ENCODE data around the gene CD59.
"Not testable (repeated sequence)": the region's sequence is repeated elsewhere in the genome, so short reads cannot be mapped to it uniquely, and the experiment has no call there.

Gene CD59

DNA sequence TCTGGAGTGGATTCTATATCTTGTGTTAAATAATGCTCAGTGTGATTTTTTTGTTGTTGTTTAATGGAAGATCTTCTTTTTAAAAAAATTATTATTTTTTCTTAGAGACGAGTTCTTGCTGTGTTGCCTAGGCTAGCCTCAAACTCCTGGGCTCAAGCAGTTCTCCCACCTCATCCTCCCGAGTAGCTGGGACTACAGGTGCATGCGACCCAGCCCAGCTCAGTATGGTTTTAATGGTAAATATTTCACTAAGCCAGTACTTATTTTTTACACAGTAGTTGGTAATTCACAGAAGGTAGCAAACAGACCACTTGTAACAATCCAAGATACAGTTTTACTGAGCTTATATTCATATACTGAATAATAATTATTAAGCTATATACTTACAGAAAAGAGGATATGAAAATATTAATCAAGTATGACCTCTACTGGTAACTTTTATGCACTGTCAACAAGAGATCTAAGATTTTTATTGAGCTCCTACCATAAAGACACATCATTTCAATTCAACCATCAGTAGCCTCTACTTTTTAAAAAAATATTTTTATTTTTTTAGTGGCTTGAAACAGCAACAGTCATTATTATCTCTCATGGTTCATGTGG lies 6.1 kb upstream of the CD59 start:
- DNase-seq (ENCODE audit: low read depth in 2 of 2) = no peak

DNA sequence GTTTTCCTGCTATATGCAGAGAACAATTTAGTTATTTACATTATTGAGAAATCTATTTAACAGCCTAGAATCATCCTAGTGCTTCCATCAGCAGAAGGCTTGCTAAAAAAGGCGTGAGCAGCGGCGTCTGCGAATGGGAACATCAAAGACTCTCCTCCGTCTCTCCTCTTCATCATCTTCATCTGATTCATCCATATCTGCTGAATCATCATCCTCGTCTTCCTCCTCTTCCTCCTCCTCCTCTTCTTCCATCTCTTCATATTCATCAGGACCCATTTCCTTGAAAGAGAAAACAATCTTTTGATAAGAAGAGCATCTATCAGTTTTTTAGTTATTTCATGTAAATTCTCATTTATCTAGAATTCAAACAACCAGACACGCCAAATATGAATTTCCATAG lies 5.6 kb upstream of the CD59 start:
- DNase-seq (ENCODE audit: low read depth in 2 of 2) = no peak

DNA sequence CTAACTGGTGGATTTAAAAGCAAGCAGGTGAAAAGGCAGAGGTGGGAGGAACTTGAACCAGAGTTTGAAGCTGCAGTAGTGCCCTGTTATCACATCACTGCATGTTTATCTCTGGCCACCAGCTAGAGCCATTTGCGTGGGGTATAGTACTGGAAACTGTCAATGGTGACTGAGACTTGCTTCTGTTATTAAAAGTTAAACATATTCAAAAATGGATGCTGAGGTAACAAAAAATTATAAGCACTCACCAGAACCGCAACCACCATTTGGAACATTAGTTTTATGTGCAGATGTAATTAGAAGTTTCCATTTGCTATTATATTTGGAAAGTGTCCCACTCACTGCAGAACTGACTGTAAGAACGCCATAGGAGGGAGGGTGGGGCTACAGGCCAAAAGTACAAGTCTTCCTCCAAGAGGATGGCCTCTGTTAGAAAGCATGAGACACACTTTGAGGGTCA lies 1.2 kb upstream of the CD59 start:
- no peak for DNase-seq (ENCODE audit: low read depth in 2 of 2)

DNA sequence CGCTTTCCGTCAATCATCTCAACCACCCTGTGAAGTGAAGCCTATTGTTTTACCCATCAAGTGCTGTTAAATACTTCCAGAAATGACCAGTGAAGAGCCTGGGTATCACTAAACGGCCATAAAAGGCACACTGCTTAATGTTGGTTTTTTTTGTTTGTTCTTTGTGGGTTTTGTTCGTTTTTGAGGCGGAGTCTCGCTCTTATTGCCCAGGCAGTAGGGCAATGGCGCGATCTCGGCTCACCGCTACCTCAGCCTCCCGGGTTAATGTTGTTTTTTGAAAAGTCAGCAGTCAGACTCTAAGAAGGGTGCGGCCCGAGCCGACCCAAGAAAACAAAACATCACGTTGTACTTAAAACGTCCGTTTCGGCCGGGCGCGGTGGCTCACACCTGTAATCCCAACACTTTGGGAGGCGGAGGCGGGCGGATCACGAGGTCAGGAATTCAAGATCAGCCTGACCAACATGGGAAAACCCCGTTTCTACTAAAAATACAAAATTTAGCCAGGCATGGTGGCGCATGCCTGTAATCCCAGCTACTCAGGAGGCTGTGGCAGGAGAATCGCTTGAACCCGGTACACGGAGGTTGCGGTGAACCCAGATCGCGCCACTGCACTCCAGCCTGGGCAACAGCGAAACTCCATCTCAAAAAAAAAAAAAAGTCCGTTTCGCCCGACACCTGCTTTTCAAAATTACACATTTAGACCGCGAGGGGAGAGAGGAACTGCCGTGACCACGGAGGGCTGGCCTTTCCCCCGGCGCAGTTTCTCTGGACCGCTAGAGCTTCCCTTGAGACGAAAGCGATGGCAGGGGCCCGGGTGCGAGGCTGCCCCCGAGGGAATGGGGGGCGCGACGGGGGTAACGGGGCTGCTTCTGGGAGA lies 714 bp downstream of the CD59 start:
- DNase-seq (ENCODE audit: low read depth in 2 of 2) = peak in 1 of 2 donors; percentile 24

DNA sequence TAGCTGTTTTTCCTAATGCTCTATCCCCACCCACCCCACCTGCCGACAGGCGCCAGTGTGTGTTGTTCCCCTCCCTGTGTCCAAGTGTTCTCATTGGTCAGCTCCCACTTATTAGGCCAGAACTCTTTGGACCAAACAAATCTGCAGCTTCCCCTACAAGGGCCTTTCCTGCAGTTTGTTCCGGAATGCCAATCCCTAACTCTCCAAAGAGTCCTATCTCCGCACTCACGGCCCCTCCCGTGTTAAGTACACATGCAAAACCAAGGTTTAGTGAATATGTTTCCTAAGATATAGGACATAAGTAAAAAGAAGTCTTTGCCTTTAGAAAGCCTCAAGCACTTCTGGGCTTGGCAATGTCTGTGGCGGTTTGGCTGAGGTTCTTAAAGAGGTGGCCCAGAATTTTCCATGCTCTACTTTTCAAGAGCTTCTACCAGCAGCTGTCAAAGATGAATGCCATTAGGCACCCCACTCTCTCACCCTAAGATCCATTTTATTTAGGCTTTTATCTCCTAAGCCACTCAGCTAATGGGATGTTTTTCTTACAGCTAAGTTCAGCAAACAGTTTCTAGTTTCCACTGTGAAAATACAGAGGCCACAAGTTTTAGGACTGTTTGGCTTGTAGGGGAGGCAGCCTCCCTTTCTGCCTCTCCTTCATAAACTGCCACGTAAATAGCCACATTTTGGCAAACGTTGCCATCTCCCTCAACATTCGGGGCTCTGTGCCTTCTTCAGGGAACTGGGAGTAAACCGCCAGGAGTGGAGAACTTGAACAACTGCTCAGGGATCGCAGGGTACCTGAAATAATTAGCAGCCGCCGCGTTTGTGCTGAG lies 1.6 kb downstream of the CD59 start:
- DNase-seq (ENCODE audit: low read depth in 2 of 2) = no peak

DNA sequence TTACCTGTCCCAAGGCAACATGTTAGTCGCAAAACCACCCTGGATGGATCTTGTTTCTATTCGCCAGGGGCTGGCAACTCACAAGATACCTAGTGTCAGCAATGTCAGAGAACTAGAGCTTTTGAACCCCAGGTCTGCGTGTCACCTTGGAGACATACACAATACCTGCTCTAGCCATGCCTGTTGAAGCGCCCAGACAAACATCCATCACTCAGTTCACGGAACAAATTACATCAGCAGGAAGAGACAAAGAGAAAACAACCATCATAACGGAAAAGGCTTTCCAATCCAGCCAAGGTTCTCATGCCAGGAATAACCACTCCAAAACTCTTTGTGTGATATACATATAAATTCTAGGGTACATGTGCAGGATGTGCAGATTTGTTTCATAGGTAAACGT lies 2.2 kb downstream of the CD59 start:
- no peak for DNase-seq (ENCODE audit: low read depth in 2 of 2)

DNA sequence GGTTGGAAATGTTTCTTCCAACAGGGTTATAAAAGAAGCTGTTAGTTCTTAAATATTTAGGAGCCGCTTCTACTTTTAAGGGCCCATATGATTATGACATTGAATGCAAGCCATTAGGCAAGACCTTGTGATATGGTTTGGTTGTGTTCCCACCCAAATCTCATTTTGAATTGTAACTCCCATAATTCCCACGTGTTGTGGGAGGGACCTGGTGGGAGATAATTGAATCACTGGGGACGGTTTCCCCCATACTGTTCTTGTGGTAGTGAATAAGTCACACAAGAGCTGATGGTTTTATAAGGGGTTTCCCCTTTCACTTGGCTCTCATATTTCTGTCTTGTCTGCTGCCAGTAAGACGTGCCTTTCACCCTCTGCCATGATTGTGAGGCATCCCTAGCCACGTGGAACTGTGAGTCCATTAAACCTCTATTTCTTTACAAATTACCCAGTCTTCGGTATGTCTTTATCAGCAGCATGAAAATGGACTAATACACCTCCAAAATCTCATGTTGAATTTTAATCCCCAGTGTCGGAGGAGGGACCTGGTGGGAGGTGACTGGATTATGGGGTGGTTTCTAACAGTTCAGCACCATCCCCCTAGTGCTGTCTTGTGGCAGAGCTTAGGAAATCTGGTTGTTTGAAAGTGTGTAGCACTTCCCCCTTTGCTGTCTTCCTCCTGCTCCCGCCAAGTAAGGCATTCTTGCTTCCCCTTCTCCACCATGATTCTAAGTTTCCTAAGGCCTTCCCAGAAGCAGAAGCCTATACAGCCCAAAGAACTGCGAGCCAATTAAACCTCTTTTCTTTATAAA lies 4.3 kb downstream of the CD59 start:
- DNase-seq (ENCODE audit: low read depth in 2 of 2) = peak; percentile 13 to 24

DNA sequence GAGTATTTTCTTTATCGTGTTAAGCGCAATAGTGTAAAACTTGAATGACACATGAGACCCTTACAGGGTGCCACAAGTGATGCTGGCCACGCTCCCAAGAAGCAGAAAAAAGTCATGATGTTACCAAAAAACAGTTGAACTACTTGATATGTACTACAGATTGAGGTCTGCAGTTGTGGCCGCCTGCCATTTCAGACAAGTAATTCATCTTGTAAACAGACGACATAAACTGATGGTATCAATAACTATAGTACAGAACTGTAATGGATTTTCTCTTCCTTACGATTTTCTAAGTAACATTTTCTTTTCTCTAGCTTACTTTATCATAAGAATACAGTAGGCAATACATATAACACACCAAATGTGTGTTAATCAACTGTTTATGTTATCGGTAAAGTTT lies 5.5 kb downstream of the CD59 start:
- no peak for DNase-seq (ENCODE audit: low read depth in 2 of 2)

DNA sequence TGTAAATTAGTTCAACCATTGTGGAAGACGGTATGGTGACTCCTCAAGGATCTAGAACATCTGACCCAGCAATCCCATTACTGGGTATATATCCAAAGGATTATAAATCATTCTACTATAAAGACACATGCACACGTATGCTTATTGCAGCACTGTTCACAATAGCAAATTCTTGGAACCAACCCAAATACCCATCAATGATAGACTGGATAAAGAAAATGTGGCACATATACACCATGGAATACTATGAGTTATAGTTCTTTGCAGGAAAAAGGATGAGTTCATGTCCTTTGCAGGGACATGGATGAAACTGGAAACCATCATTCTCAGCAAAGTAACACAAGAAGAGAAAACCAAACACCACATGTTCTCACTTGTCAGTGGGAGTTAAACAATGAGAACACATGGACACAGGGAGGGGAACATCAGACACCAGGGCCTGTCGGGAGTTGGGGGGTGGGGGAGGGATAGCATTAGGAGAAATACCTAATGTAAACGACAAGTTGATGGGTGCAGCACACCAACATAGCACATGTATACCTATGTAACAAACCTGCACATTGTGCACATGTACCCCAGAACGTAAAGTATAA lies 7.1 kb downstream of the CD59 start:
- not testable (repeated sequence) for DNase-seq (ENCODE audit: low read depth in 2 of 2)

DNA sequence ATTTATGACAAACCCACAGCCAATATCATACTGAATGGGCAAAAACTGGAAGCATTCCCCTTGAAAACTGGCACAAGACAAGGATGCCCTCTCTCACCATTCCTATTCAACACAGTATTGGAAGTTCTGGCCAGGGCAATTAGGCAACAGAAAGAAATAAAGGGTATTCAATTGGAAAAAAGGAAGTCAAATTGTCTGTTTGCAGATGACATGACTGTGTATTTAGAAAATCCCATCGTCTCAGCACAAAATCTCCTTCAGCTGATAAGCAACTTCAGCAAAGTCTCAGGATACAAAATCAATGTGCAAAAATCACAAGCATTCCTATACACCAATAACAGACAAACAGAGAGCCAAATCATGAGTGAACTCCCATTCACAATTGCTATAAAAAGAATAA lies 8.7 kb downstream of the CD59 start:
- not testable (repeated sequence) for DNase-seq (ENCODE audit: low read depth in 2 of 2)

DNA sequence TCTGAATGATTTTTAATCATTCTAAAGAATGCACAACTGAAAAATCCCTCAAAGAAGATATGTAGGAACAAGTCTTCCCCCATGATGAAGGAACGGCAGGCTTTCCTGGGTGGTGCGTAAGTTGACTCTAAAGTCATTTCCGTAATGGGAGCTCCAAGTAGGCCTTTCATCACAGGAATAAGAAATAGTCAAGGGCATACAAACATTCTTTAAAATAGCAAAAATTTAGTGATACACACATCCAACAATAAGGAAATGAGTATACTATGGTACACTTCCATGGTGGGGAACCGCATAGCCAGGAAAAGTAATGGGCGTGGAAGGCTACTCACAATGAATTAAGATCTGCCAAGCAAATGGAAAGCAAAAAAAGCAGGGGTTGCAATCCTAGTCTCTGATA lies 10.7 kb downstream of the CD59 start:
- no peak for DNase-seq (ENCODE audit: low read depth in 2 of 2)

DNA sequence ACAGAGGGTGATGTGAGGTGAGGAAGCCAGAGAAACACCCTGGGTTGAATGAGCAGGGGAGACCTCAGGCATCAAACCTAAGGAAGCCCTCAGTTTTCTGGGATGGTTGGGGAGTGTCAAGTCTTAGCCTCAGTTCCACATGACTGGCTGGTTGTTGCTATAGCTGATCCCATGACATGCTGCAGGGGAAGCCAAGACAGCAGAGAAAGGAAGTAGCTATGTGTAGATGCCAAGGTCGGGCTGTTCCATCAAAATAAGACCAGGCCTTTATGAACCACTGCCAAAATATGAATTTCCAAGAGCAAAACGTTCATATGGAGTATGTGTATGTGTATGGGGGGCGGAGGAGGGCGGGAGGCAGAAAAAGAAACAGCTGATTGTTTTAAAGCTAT lies 11.6 kb downstream of the CD59 start:
- no peak for DNase-seq (ENCODE audit: low read depth in 2 of 2)

DNA sequence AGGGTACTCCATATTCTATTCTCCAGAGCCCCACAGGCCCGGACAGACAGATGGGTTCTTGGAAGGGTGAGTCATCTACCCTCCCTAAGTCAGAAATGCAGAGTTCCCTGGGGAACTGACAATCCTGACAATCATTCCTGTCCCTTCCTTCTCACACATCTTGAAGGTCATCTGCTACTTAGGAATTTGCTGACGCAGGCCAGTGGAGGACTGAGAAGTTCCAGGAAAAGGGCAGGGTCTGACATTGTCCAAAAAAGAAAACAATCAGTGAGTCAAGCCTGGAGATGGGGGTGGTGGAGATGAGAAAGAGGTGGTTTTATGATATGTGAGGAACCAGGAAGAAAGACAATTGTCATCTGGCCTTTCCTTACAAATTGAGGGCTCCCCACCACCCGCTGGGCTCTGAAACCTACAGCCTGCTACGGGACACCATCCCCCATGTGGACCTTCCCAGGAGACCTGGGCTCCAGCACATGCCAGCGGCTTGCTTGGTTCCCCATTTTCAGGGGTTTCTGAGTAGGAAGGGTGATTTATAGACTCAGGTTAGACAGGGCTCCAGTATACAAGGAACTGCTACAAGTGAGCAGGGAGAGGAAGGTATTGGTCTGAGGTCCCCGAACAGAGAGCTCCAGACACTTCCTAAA lies 12.9 kb downstream of the CD59 start:
- no peak for DNase-seq (ENCODE audit: low read depth in 2 of 2)

DNA sequence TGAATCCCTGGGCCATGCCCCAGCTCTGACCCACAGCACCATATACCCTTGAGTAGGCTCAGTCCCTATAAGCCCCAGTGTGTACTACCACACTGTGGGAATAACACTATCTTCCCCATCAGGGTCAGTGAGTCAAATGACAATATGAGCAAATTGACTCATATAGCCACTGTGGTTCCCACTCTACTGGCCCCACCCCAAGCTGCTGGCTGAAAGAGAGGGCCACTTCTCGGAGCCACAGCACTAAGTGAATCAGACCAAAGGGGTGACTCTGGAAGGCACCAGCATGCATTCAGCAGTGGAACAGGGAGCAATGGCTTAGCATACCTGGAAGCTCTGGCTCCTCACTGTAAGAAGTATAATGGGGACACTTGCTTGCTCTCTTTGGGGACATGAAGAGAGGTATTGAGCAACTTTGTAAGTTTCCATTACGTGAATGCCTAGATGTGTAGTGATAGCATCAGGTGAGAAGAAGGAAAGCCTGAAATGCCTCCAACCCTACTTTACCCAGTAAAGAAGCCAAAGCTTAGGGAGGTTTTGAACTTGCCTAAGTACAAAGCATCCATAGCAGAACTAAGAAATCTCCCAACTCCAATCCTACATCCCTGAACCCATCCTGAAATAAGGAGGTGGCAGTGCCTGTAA lies 13.5 kb downstream of the CD59 start:
- DNase-seq (ENCODE audit: low read depth in 2 of 2) = peak in 1 of 2 donors; percentile 44

DNA sequence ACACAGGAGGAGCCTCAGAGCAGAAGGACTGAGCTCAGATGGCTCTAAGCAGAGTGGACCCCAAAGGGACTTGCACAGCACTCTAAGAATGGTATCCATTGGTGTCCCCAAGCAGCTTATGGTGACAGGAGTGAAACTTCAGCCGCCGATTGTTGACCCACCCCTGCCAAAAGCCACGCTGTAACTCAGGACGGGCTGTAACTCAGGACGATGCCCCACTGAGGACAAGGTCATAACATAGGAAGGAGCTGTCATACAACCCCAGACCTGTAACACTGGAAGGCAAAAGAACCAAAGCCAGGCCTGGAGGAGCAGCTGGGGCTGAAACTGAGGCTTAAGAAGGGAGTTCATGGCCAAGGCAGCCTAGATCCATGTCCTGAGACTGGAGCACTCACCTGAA lies 14.2 kb downstream of the CD59 start:
- DNase-seq (ENCODE audit: low read depth in 2 of 2) = no peak

DNA sequence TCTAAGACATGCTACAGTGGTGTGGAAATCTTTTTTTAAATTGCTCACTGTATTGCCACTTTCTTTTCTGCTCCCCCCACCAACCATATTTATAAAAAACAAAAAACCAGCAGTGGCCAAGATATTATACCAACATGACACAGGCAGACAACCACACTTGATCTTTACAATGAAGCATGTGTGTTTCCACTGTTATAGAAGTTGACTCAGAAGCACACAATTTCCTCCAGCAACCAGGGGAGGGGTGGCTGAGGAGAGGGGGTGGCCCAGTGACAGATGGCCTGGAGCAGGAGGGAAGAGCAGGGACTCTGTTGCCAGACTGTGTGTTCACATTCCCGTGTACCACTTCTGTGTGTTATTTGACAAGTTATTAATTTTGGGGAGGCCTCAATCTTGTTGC lies 14.8 kb downstream of the CD59 start:
- no peak for DNase-seq (ENCODE audit: low read depth in 2 of 2)

DNA sequence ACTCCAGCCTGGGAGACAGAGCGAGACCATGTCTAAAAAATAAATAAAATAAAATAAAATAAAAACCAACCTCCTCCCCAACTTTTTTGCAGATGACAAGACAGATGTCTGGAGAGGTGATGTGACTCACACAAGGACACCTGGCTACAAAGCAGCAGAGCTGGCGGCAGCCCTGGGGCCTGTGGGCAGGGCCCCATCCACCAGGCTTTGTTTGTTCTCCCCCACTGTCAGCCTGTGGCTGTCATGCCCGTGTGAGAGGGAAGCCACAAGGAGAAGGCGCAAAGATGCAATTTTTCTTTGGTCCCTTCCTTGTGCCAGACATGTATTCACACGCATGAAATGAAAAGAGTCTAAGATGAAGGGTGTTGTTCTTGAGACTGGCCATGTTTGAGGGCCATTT lies 16.6 kb downstream of the CD59 start:
- DNase-seq (ENCODE audit: low read depth in 2 of 2) = no peak

DNA sequence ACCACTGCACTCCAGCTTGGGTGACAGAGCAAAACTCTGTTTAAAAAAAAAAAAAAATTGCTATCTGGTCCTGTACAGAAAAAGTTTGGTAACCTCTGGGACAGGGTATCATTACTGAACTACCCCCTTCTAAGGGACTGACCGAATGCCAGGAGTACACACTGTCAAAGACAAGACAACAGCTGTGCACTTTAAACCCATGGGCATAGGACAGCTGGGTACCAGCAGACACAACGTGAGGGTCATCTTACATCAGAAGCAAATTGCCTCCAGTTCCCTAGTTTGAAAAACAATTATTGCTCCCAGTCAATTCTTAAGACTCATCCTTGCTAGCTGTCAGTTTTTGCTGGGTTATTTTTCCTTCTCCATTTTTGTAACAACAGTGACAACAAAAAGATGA lies 17.8 kb downstream of the CD59 start:
- DNase-seq (ENCODE audit: low read depth in 2 of 2) = no peak

DNA sequence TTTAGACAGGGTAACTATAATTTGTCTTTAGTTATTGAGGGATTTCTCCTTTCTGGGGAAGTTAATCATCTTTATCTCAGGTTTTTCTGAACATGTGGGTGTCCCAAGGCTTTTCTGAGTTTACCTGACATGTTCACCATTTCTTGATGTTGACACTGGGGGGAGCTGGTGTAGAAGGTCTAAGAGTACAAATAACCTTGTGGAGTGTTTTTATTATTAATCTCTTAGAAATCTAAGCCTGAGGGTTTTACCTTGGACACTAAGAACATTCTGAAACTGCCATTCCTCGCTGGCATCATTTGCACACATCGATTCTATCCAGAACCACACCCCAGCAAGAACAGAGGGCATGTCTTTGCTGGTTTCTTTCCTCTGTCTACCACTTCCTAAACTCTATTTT lies 20.0 kb downstream of the CD59 start:
- DNase-seq (ENCODE audit: low read depth in 2 of 2) = no peak

DNA sequence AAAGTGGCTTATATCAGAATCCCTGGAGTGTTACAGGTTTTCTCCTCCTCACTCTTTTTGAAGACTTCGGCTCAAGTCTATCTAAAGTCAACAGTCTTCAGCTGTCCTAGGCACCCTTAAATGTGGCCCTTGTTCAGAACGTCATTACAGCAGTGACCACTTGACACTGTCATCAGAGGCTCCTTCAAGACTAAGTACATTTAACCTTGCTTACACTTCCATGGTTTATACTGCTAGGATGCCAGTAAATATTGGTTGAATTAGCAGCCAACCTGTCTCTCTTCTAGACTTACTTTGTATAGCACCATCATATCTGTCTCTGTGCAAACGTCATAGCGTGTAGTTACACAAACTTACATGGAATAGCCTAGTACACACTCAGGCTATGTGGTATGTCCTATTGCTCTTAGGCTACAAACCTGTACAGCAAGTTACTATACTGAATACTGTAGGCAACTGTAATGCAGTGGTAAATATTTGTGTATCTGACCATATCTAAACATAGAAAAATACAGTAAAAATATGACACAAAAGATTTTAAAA lies 22.3 kb downstream of the CD59 start:
- DNase-seq (ENCODE audit: low read depth in 2 of 2) = no peak
